Measurements from ENCODE around the gene SRRD. TPM values are rescaled to one million over a fixed set of nuclear protein-coding genes. Genes with fewer than 3 reads are reported as not detected.

The SRRD gene
- total RNA-seq, 1 experiment from 2014 or later = 21.9 TPM

- peaks cover 31% of the 10 kb centered on the region for H3K4me1 ChIP-seq (ENCODE audit: control insufficient read depth, insufficient read depth, low read length)
- intact Hi-C loops (cut with micrococcal nuclease; ENCODE audit: unreplicated experiment) = no loop called here
- in situ Hi-C loops (cut with HindIII; ENCODE audit: low pct_unique_long_range_greater_than_20kb, low sequenced_read_pairs) = no loop called here
- ChIA-PET CTCF (no interaction called here), POLR2A (no interaction called here)
- no peaks in the 10 kb centered on the region; the same call in none of the 2 replicates for H3K36me3 ChIP-seq (ENCODE audit: control insufficient read depth, insufficient read depth, low read length)
- no peaks in the 10 kb centered on the region for H3K9me3 ChIP-seq (ENCODE audit: control insufficient read depth, insufficient read depth, low read depth, low read length)
- no peaks in the 10 kb centered on the region for H3K27me3 ChIP-seq (ENCODE audit: control insufficient read depth, insufficient read depth, low read length)
- no peak for TF ChIP-seq CTCF (IDR thresholded peaks at IDR 0.05)
- no peak for TF ChIP-seq SIN3A (IDR thresholded peaks at IDR 0.05; ENCODE audit: borderline replicate concordance, insufficient read depth, low read depth, low read length)
- TF ChIP-seq REST (IDR thresholded peaks at IDR 0.05; ENCODE audit: insufficient read depth in 1 of 2, low read depth in 2 of 2, low read length in 1 of 2) = no peak
- no peak for TF ChIP-seq TCF7L2 (IDR thresholded peaks at IDR 0.05; ENCODE audit: low read depth, low read length)
- no peak for TF ChIP-seq POLR2AphosphoS5 (IDR thresholded peaks at IDR 0.05; ENCODE audit: low read depth, low read length)
- no peak overlapping the region for H3K4me3 ChIP-seq (ENCODE audit: low read depth in 2 of 2, low read length in 2 of 2)
- no TSS peak for BruUV-seq (replicated peaks)
- no peak for ATAC-seq
- H3K27ac ChIP-seq (ENCODE audit: low read length) = peak overlapping the region; percentile 36; the same call in 1 of the 2 replicates
- no peak for DNase-seq (ENCODE audit: low read depth, low spot score)
Measured at GRCh38 chr22:26481694-26482093, 2.0 kb upstream of the SRRD start.

GRCh38 chr22:26482161-26482560 lies 1.5 kb upstream of the SRRD start:
- intact Hi-C loops (cut with micrococcal nuclease; ENCODE audit: unreplicated experiment) = no loop called here
- no peak for TF ChIP-seq CTCF (IDR thresholded peaks at IDR 0.05)
- no peak for TF ChIP-seq REST (IDR thresholded peaks at IDR 0.05; ENCODE audit: insufficient read depth in 1 of 2, low read depth in 2 of 2, low read length in 1 of 2)
- TF ChIP-seq SIN3A (IDR thresholded peaks at IDR 0.05; ENCODE audit: borderline replicate concordance, insufficient read depth, low read depth, low read length) = no peak
- no peak for TF ChIP-seq TCF7L2 (IDR thresholded peaks at IDR 0.05; ENCODE audit: low read depth, low read length)
- no peak for TF ChIP-seq POLR2AphosphoS5 (IDR thresholded peaks at IDR 0.05; ENCODE audit: low read depth, low read length)
- in situ Hi-C loops (cut with HindIII; ENCODE audit: low pct_unique_long_range_greater_than_20kb, low sequenced_read_pairs) = no loop called here
- ATAC-seq (no peak), DNase-seq (ENCODE audit: low read depth, low spot score) (no peak)
- CTCF ChIA-PET = no interaction called here
- POLR2A ChIA-PET = no interaction called here
- no TSS peak for BruUV-seq (replicated peaks)
- no peaks in the 10 kb centered on the region for H3K9me3 ChIP-seq (ENCODE audit: control insufficient read depth, insufficient read depth, low read depth, low read length)
- H3K4me3 ChIP-seq (ENCODE audit: low read depth in 2 of 2, low read length in 2 of 2) = no peak overlapping the region
- peak overlapping the region; percentile 36; the same call in 1 of the 2 replicates for H3K27ac ChIP-seq (ENCODE audit: low read length)
- no peaks in the 10 kb centered on the region for H3K27me3 ChIP-seq (ENCODE audit: control insufficient read depth, insufficient read depth, low read length)
- H3K4me1 ChIP-seq (ENCODE audit: control insufficient read depth, insufficient read depth, low read length) = peaks cover 31% of the 10 kb centered on the region
- H3K36me3 ChIP-seq (ENCODE audit: control insufficient read depth, insufficient read depth, low read length) = no peaks in the 10 kb centered on the region; the same call in 1 of the 2 replicates

Data from Panc1 (cell line).